Smooth muscle cell (in vitro differentiated cells): ENCODE data around the gene DOCK11. TPM values are rescaled to one million over a fixed set of nuclear protein-coding genes. Genes with fewer than 3 reads are reported as not detected.

Source experiments
- DNase-seq: peaks from one replicate; lab custom pipeline; 2025; ENCODE audit not compliant: unreplicated experiment; lab: John Stamatoyannopoulos, UW
- H2AFZ ChIP-seq: fragments of 200-600 bp; sonication (generic); 2 replicates; pipeline ENCODE4 v1.6.0; 2016; ENCODE audit warnings: antibody characterized with exemption, low read depth, mild to moderate bottlenecking
- H3F3A ChIP-seq: fragments of 200-600 bp; sonication (generic); 2 replicates; pipeline ENCODE4 v1.6.0; 2017; ENCODE audit warnings: antibody characterized with exemption, low read depth
- H3K27ac ChIP-seq: fragments of 200-600 bp; sonication (generic); 2 replicates; pipeline ENCODE4 v1.5.1; 2016; ENCODE audit warnings: low read depth, mild to moderate bottlenecking
- H3K27me3 ChIP-seq: fragments of 200-600 bp; sonication (generic); 2 replicates; pipeline ENCODE4 v1.6.1; 2016; ENCODE audit warnings: low read depth, mild to moderate bottlenecking
- H3K36me3 ChIP-seq: fragments of 200-600 bp; sonication (generic); 2 replicates; pipeline ENCODE4 v1.5.1; 2016; ENCODE audit warnings: low read depth
- H3K4me1 ChIP-seq: fragments of 200-600 bp; sonication (generic); 2 replicates; pipeline ENCODE4 v1.5.1; 2016; ENCODE audit warnings: low read depth
- H3K4me2 ChIP-seq: fragments of 200-600 bp; sonication (generic); 2 replicates; pipeline ENCODE4 v1.6.0; 2016; ENCODE audit warnings: mild to moderate bottlenecking
- H3K4me3 ChIP-seq: fragments of 200-600 bp; sonication (generic); 2 replicates; pipeline ENCODE4 v1.5.1; 2016; ENCODE audit warnings: mild to moderate bottlenecking
- H3K79me2 ChIP-seq: fragments of 200-600 bp; sonication (generic); 2 replicates; pipeline ENCODE4 v1.6.0; 2016; ENCODE audit warnings: low read depth, mild to moderate bottlenecking
- H3K9ac ChIP-seq: fragments of 200-600 bp; sonication (generic); 2 replicates; pipeline ENCODE4 v1.6.0; 2016; ENCODE audit warnings: low read depth
- H3K9me3 ChIP-seq: fragments of 200-600 bp; sonication (generic); replicated peaks from 2 replicates; pipeline ENCODE4 v1.5.1; 2016; ENCODE audit warnings: low read depth
- H4K20me1 ChIP-seq: fragments of 200-600 bp; sonication (generic); 2 replicates; pipeline ENCODE4 v1.6.0; 2016; ENCODE audit warnings: low read depth
- WGBS: methylation state at CpG from one replicate; pipeline ENCODE4 v1.1.7; 2016; ENCODE audit warnings: low lambda C conversion rate; 5-methylcytosine and 5-hydroxymethylcytosine counted together
- polyA plus RNA-seq: library from polyadenylated mRNA; unstranded; fragments of >200 nt; fragmentation: Nextera tagmentation; extraction: Ambion mirVana; gene quantifications from 2 replicates; pipeline ENCODE4 v1.2.1, GENCODE V29; 2016
- total RNA-seq: library from RNA; depleted of rRNA; stranded (reverse); fragments of >200 nt; gene quantifications from 2 replicates; pipeline ENCODE4 v1.2.3, GENCODE V29; 2014
- TF ChIP-seq, protein P1 (sequence below): fragments of 200-600 bp; sonication (generic); IDR thresholded peaks from 2 replicates; pipeline ENCODE4 v1.5.1; 2017; ENCODE audit warnings: borderline replicate concordance, mild to moderate bottlenecking, antibody characterized with exemption; ENCODE audit not compliant: insufficient read depth, poor library complexity, severe bottlenecking

Gene DOCK11
- total and polyA plus RNA-seq, 2 experiments from 2014 or later, result 2.3 to 2.6 TPM

DNA sequence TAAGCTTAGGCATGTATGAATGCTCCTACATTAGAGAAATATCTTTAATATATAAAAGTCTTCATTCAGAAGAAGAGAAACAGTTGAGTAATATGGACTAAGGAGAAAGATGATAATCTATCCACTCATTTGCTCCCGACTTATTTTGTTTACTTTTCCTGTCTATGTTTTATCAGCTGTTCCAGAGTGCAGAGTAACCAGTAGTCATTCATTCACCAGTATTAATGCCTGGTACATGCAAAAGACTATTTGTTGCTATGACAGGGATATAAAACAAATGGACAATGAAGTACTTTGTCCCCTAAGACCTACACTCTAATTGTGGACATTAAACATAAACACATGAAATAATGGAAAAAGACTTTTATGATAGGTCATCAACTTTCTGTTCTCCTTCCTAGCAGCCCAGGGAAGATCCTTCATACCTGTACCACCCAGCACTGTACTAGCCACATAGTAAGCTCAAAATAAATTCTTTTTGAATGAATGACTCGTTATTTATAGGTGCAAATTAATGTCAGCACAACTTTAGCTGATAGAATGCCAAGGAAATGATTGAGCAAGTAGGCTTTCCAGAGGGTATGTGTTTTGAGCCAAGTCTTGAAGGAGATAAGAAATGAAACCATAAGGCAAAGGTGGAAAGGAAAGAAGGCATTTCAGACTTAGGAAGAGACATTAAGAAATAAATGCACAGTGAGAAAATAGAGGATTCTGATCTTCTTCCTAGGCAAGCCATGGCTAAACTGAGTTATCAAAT lies 186.8 kb downstream of the DOCK11 start:
- Histone ChIP-seq H3K9ac (no peak overlapping the region), H3K36me3 (no peaks in the 10 kb centered on the region), H3K27ac (no peak overlapping the region), H3K4me1 (no peaks in the 10 kb centered on the region), H4K20me1 (no peaks in the 10 kb centered on the region), H3K27me3 (no peaks in the 10 kb centered on the region), H2AFZ (no peak overlapping the region), H3F3A (no peaks in the 10 kb centered on the region), H3K4me3 (no peak overlapping the region), H3K9me3 (no peaks in the 10 kb centered on the region), H3K4me2 (no peak overlapping the region), H3K79me2 (no peaks in the 10 kb centered on the region)
- 50% methylated on average over 2 of the region's 2 CpGs for WGBS
- TF ChIP-seq, protein P1, sequence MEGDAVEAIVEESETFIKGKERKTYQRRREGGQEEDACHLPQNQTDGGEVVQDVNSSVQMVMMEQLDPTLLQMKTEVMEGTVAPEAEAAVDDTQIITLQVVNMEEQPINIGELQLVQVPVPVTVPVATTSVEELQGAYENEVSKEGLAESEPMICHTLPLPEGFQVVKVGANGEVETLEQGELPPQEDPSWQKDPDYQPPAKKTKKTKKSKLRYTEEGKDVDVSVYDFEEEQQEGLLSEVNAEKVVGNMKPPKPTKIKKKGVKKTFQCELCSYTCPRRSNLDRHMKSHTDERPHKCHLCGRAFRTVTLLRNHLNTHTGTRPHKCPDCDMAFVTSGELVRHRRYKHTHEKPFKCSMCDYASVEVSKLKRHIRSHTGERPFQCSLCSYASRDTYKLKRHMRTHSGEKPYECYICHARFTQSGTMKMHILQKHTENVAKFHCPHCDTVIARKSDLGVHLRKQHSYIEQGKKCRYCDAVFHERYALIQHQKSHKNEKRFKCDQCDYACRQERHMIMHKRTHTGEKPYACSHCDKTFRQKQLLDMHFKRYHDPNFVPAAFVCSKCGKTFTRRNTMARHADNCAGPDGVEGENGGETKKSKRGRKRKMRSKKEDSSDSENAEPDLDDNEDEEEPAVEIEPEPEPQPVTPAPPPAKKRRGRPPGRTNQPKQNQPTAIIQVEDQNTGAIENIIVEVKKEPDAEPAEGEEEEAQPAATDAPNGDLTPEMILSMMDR, result no peak
- DNase-seq, result no peak

DNA sequence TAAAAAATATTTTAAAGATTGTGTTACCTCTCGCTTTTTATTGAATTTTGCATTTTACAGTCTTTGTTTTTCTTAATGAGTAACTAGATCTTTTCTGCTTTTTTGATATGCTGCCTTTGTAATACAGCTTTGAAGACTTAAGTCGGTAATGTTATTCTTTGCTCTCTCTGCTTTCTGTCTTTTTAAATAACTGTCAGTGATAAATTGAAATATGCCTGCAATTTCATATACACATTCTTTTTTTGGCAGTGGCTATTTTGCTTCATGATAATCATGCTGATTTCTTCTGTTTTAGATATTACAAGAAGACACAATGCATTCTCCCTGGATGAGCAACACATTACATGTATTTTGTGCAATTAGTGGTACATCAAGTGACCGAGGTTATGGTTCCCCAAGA lies 189.8 kb downstream of the DOCK11 start:
- TF ChIP-seq, protein P1, result no peak
- Histone ChIP-seq H3K4me1 (no peaks in the 10 kb centered on the region), H3K4me3 (no peak overlapping the region), H3K9me3 (no peaks in the 10 kb centered on the region), H3K9ac (no peak overlapping the region), H3K4me2 (no peak overlapping the region), H4K20me1 (no peaks in the 10 kb centered on the region), H3F3A (no peaks in the 10 kb centered on the region), H3K27ac (no peak overlapping the region), H3K27me3 (no peaks in the 10 kb centered on the region), H3K79me2 (no peaks in the 10 kb centered on the region), H2AFZ (no peak overlapping the region), H3K36me3 (no peaks in the 10 kb centered on the region)
- 76% methylated on average over 3 of the region's 3 CpGs for WGBS
- no peak for DNase-seq

DNA sequence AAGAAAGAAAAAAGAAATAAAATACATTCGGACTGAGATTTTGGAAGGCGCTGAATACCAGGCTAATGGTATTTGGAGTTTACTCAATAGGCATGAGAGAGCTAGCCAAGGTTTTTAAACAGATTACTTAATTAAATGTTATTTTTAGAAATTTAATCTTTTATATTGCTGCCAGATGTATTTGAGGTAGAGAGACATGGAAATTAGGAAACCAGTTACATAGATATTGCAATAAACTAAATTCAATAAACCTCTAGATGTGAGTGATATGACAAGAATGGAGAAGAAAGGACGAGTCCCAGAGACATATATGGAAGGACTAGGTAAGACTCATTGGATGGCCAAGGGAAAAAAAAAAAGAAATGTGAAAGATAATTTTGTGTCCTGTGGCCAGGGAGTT lies 193.3 kb downstream of the DOCK11 start:
- H3K4me3 ChIP-seq, result no peak overlapping the region
- no peak overlapping the region for H3K4me2 ChIP-seq
- 79% methylated on average over 3 of the region's 3 CpGs for WGBS
- no peaks in the 10 kb centered on the region for H3K27me3 ChIP-seq
- no peaks in the 10 kb centered on the region for H3K36me3 ChIP-seq
- TF ChIP-seq, protein P1, result no peak
- no peaks in the 10 kb centered on the region for H3K79me2 ChIP-seq
- H3K4me1 ChIP-seq, result no peaks in the 10 kb centered on the region
- no peak for DNase-seq
- no peaks in the 10 kb centered on the region for H3K9me3 ChIP-seq
- H4K20me1 ChIP-seq, result no peaks in the 10 kb centered on the region
- H3K9ac ChIP-seq, result no peak overlapping the region
- H3F3A ChIP-seq, result no peaks in the 10 kb centered on the region
- no peak overlapping the region for H2AFZ ChIP-seq
- H3K27ac ChIP-seq, result no peak overlapping the region

DNA sequence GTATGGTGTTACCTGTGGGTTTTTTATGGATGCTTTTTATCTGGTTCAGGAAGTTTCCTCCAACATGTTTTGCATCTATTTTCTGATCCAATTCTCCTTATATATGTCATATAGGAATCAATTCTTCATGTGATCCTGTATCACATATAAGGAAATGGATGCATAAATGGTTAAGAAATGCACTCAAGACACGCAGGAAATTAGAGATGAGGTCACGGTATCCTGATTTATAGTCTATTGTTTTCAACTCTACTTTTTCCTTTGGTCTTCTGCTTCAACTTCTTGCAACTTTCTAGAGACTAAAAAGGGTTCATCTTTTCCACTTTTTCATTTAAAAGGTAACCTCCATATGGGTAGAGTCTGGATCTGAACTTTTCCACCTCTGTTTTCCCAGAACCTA lies 198.2 kb downstream of the DOCK11 start:
- no peak for DNase-seq
- H3K27me3 ChIP-seq, result no peaks in the 10 kb centered on the region
- H3K79me2 ChIP-seq, result no peaks in the 10 kb centered on the region
- no peaks in the 10 kb centered on the region for H4K20me1 ChIP-seq
- no peak overlapping the region for H3K4me3 ChIP-seq
- H3K27ac ChIP-seq, result no peak overlapping the region
- WGBS, result 62% methylated on average over 2 of the region's 2 CpGs
- H3K36me3 ChIP-seq, result no peaks in the 10 kb centered on the region
- no peak overlapping the region for H2AFZ ChIP-seq
- no peak overlapping the region for H3K9ac ChIP-seq
- H3F3A ChIP-seq, result no peaks in the 10 kb centered on the region
- TF ChIP-seq, protein P1, result no peak
- no peaks in the 10 kb centered on the region for H3K9me3 ChIP-seq
- H3K4me2 ChIP-seq, result no peak overlapping the region
- H3K4me1 ChIP-seq, result no peaks in the 10 kb centered on the region
